H1 (cell line): ENCODE measurements around the gene ZNF462. TPM values are rescaled to one million over a fixed set of nuclear protein-coding genes. Genes with fewer than 3 reads are reported as not detected.

ENCODE experiments used
- CHD7 ChIP-seq: fragments of 300-600 bp; sonication (generic); IDR thresholded peaks from 2 replicates; pipeline ENCODE4 v1.7.1; 2012; ENCODE audit warnings: low read length, moderate library complexity, mild to moderate bottlenecking, inconsistent platforms; ENCODE audit not compliant: insufficient replicate concordance
- JUN ChIP-seq: IDR thresholded peaks from 2 replicates; pipeline ENCODE4 v1.6.1; 2011; ENCODE audit warnings: low read depth, mild to moderate bottlenecking, improper control_type of control experiment, low read length
- polyA plus RNA-seq, 7 experiments: library from polyadenylated mRNA; depleted of rRNA in 3 of 7; stranded (reverse) in 5 of 7; unstranded in 2 of 7; fragments of >200 nt in 5 of 7; fragments of 200-250 nt in 2 of 7; gene quantifications; 1 replicate in 5 of 7; 2 replicates in 1 of 7; 4 replicates in 1 of 7; pipeline versions ENCODE4 v1.2.1 to v1.2.3, GENCODE V29; 2011 to 2013; ENCODE audit warnings: missing spikeins in 2 of 7, mixed read lengths in 2 of 7
- total RNA-seq: library from RNA; stranded (reverse); fragmentation: NEBNext Ultra II Directional; extraction: Animal tissue kit (Norgen Biotek cat#: 25700); gene quantifications from 2 replicates; pipeline ENCODE4 v1.2.1, GENCODE V29; 2021

Gene ZNF462
- total and polyA plus RNA-seq, 2 of the 8 experiments (the other 6 are each of a cell fraction or from before 2014, with no cell fraction given) = 30.0 to 163 TPM

- TF ChIP-seq CHD7 = peak; percentile 60
- no peak for TF ChIP-seq JUN
- TF ChIP-seq, all 59 proteins: peak for 1
Measured at GRCh38 chr9:106970219-106970975, 107.4 kb downstream of the ZNF462 start (continued).
